Mucosa of stomach (tissue), 1 donor: ENCODE measurements around the gene DSE.
"Not testable (repeated sequence)": the region's sequence is repeated elsewhere in the genome, so short reads cannot be mapped to it uniquely, and the experiment has no call there.

Experiments
- H3K27me3 ChIP-seq: one replicate; pipeline ENCODE4 v1.7.0; 2013; ENCODE audit warnings: mild to moderate bottlenecking, low read length; ENCODE audit not compliant: control insufficient read depth, insufficient read depth
- H3K36me3 ChIP-seq: one replicate; pipeline ENCODE4 v1.7.0; 2013; ENCODE audit warnings: low read length; ENCODE audit not compliant: control insufficient read depth, insufficient read depth
- H3K4me1 ChIP-seq: one replicate; pipeline ENCODE4 v1.7.0; 2013; ENCODE audit warnings: mild to moderate bottlenecking, low read length; ENCODE audit not compliant: control insufficient read depth, insufficient read depth
- H3K4me3 ChIP-seq: one replicate; pipeline ENCODE4 v1.7.0; 2013; ENCODE audit warnings: low read length
- H3K9ac ChIP-seq: one replicate; pipeline ENCODE4 v1.7.0; 2013; ENCODE audit warnings: mild to moderate bottlenecking, low read length, moderate library complexity
- H3K9me3 ChIP-seq: one replicate; pipeline ENCODE4 v1.7.0; 2013; ENCODE audit warnings: mild to moderate bottlenecking, low read length, moderate library complexity; ENCODE audit not compliant: control insufficient read depth
- donor health status: Pancreatic carcinoma.

The DSE gene

GRCh38 chr6:116335612-116336215, 35.0 kb upstream of the DSE start:
- Histone ChIP-seq H3K4me1 (no peaks in the 10 kb centered on the region), H3K4me3 (no peak overlapping the region), H3K36me3 (no peaks in the 10 kb centered on the region), H3K9ac (no peak overlapping the region), H3K9me3 (no peaks in the 10 kb centered on the region), H3K27me3 (no peaks in the 10 kb centered on the region)

GRCh38 chr6:116338943-116339342, 31.8 kb upstream of the DSE start:
- no peaks in the 10 kb centered on the region for H3K27me3 ChIP-seq
- H3K4me1 ChIP-seq: no peaks in the 10 kb centered on the region
- no peaks in the 10 kb centered on the region for H3K9me3 ChIP-seq
- H3K9ac ChIP-seq: no peak overlapping the region
- H3K36me3 ChIP-seq: no peaks in the 10 kb centered on the region
- H3K4me3 ChIP-seq: no peak overlapping the region

GRCh38 chr6:116340625-116341024, 30.1 kb upstream of the DSE start:
- H3K9me3 ChIP-seq, H3K27me3 ChIP-seq, H3K4me1 ChIP-seq, H3K9ac ChIP-seq, H3K4me3 ChIP-seq, H3K36me3 ChIP-seq: not testable (repeated sequence)

- Histone ChIP-seq H3K36me3 (no peaks in the 10 kb centered on the region), H3K27me3 (no peaks in the 10 kb centered on the region), H3K9ac (no peak overlapping the region), H3K4me1 (no peaks in the 10 kb centered on the region), H3K4me3 (no peak overlapping the region), H3K9me3 (no peaks in the 10 kb centered on the region)
Observed at GRCh38 chr6:116349216-116349615, 21.5 kb upstream of the DSE start.

- no peaks in the 10 kb centered on the region for H3K27me3 ChIP-seq
- no peak overlapping the region for H3K9ac ChIP-seq
- no peaks in the 10 kb centered on the region for H3K4me1 ChIP-seq
- no peak overlapping the region for H3K4me3 ChIP-seq
- no peaks in the 10 kb centered on the region for H3K9me3 ChIP-seq
- no peaks in the 10 kb centered on the region for H3K36me3 ChIP-seq
Observed at GRCh38 chr6:116351101-116351500, 19.6 kb upstream of the DSE start.

- Histone ChIP-seq H3K27me3 (no peaks in the 10 kb centered on the region), H3K9ac (no peak overlapping the region), H3K36me3 (no peaks in the 10 kb centered on the region), H3K4me3 (no peak overlapping the region), H3K9me3 (no peaks in the 10 kb centered on the region), H3K4me1 (no peaks in the 10 kb centered on the region)
Observed at GRCh38 chr6:116352515-116353471, 18.0 kb upstream of the DSE start.

- Histone ChIP-seq H3K9me3 (no peaks in the 10 kb centered on the region), H3K4me3 (no peak overlapping the region), H3K4me1 (no peaks in the 10 kb centered on the region), H3K9ac (no peak overlapping the region), H3K36me3 (no peaks in the 10 kb centered on the region), H3K27me3 (no peaks in the 10 kb centered on the region)
Observed at GRCh38 chr6:116354236-116354635, 16.5 kb upstream of the DSE start.

GRCh38 chr6:116355796-116356195, 15.0 kb upstream of the DSE start:
- Histone ChIP-seq H3K9ac (no peak overlapping the region), H3K4me1 (no peaks in the 10 kb centered on the region), H3K27me3 (no peaks in the 10 kb centered on the region)

GRCh38 chr6:116359131-116359530, 11.6 kb upstream of the DSE start:
- H3K9ac ChIP-seq: no peak overlapping the region
- no peaks in the 10 kb centered on the region for H3K27me3 ChIP-seq
- H3K9me3 ChIP-seq: no peaks in the 10 kb centered on the region
- H3K4me3 ChIP-seq: no peak overlapping the region
- no peaks in the 10 kb centered on the region for H3K36me3 ChIP-seq
- no peaks in the 10 kb centered on the region for H3K4me1 ChIP-seq

More at GRCh38 chr6:116355796-116356195, 15.0 kb upstream of the DSE start:
- Histone ChIP-seq H3K4me3 (no peak overlapping the region), H3K36me3 (no peaks in the 10 kb centered on the region), H3K9me3 (no peaks in the 10 kb centered on the region)

- H3K4me3 ChIP-seq: no peak overlapping the region
- no peaks in the 10 kb centered on the region for H3K27me3 ChIP-seq
- no peaks in the 10 kb centered on the region for H3K36me3 ChIP-seq
- no peaks in the 10 kb centered on the region for H3K9me3 ChIP-seq
- no peaks in the 10 kb centered on the region for H3K4me1 ChIP-seq
- H3K9ac ChIP-seq: no peak overlapping the region
Observed at GRCh38 chr6:116359835-116360234, 10.9 kb upstream of the DSE start.

- H3K27me3 ChIP-seq: no peaks in the 10 kb centered on the region
- H3K9ac ChIP-seq: no peak overlapping the region
- no peaks in the 10 kb centered on the region for H3K36me3 ChIP-seq
- H3K4me1 ChIP-seq: no peaks in the 10 kb centered on the region
- H3K4me3 ChIP-seq: no peak overlapping the region
- H3K9me3 ChIP-seq: no peaks in the 10 kb centered on the region
Observed at GRCh38 chr6:116362276-116362675, 8.5 kb upstream of the DSE start.

- no peaks in the 10 kb centered on the region for H3K4me1 ChIP-seq
- H3K27me3 ChIP-seq: no peaks in the 10 kb centered on the region
- H3K9ac ChIP-seq: no peak overlapping the region
- no peak overlapping the region for H3K4me3 ChIP-seq
- no peaks in the 10 kb centered on the region for H3K9me3 ChIP-seq
- H3K36me3 ChIP-seq: no peaks in the 10 kb centered on the region
Observed at GRCh38 chr6:116363759-116364158, 7.0 kb upstream of the DSE start.
